ENCODE measurements around the gene C2orf68.
"Not testable (repeated sequence)": the region's sequence is repeated elsewhere in the genome, so short reads cannot be mapped to it uniquely, and the experiment has no call there.

C2orf68 gene

DNA sequence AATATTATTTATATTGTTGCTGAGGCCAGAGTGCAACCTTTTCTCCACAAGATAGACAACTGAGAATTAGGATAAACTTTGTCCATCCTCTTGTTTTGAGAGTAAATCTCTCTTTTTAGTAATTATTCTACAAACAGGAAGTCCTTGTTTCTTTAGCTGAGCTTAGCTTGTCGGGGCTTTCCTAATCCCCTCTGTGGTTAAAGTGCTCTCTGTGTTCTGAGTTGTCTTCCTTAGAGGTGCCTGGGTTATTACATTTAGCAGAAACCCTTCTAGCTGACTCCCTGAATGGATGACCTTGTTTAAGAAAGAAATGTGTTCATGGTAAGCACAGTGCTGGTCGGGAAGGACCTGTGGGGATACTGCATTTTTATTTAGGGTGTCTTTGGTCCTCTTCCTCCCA is 16.8 kb upstream of the C2orf68 start:
- no peak for DNase-seq

DNA sequence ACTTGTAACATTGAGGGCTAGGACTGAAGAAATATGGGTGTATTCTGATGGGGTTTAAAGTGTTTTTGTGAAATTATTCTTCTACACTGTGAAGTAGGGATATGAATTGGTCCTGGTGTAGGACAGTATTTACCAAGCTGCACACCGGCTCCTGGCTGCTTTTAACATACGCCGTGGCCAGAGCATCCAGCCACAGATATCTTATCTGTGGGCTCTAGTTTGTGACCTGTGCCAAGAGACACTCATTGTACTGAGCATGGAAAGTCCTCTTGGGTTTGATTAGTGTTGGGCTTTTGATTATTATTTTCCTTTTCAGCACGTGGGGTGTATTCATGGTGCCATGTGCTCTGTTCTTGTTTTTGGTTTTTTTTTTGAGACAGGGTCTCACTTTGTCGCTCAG is 12.1 kb upstream of the C2orf68 start:
- no peak for DNase-seq

DNA sequence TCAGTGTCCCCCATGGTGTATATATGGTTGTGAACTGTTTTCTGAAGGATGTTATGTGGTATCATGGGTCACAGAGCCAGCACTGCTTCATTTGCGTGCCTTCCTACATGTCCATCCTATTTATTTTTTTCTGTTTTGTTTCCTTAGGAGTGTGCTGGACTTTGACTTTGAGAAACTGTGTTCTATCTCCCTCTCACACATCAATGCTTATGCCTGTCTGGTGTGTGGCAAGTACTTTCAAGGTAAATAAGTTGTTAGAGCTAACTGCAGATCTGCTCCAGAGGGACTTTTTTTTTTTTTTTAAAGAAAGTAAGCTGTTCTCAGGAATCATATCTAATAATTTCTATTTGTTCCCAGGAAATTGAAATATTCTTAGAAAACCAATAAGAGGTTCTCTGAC is 9.5 kb upstream of the C2orf68 start:
- no peak for DNase-seq

DNA sequence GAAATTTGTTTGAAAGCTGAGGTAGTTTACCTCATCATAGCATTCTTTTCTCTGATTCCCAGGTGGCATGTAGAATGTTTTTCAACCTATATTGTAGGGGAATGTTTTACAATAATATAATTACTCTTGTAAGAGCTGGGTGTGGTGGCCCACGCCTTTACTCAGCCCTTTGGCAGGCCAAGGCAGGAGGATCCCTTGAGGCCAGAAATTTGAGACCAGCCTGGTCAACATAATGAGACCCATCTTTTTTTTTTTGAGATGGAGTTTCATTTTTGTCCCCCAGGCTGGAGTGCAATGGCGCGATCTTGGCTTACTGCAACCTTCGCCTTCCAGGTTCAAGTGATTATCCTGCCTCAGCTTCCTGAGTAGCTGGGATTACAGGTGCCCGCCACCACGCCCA is 7.8 kb upstream of the C2orf68 start:
- DNase-seq: no peak

DNA sequence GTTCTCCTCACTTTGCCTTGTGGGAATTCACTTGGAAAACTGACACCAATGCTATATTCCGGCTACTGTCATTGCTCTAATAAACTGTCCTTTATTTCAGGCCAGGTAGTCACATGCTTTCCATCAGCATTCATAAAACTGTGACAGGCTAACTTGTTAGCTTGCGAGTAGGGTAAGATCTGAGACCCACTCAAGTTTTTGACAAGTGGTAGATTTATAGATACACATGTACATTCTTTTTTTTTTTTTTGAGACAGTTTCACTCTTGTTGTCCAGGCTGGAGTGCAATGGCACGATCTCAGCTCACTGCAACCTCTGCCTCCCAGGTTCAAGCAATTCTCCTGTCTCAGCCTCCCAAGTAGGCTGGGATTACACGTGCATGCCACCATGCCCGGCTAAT is 5.9 kb upstream of the C2orf68 start:
- DNase-seq: not testable (repeated sequence)

DNA sequence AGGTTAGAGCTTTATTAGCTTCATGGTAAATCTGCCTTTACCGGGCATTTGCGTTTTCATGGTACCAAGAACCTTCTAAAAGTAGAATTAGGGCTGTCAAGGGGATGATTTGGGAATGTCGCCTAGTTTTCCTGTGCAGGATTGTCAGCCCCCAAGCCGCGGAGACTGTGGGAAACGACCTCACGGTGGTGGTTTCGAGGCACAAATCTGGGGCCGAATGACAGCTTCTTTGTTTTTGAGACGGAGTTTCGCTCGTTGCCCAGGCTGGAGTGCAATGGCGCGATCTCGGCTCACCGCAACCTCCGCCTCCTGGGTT is 3.5 kb upstream of the C2orf68 start:
- DNase-seq: no peak

DNA sequence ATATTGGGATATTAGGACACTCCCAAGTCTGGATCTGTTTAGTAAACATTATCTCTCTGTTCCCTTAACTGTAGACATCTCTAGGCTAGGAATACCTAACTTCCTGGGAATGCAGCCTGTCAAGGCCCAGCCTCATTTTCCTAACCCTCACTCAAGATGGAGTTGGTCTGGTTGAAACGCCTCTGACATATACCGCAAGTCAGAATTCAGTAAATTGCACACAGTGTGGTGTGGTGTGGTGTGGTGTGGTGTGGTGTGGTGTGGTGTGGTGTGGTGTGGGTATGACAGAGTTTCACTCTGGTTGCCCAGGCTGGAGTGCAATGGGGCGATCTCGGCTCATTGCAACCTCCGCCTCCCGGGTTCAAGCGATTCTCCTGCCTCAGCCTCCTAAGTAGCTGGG is 2.9 kb upstream of the C2orf68 start:
- DNase-seq: not testable (repeated sequence)

DNA sequence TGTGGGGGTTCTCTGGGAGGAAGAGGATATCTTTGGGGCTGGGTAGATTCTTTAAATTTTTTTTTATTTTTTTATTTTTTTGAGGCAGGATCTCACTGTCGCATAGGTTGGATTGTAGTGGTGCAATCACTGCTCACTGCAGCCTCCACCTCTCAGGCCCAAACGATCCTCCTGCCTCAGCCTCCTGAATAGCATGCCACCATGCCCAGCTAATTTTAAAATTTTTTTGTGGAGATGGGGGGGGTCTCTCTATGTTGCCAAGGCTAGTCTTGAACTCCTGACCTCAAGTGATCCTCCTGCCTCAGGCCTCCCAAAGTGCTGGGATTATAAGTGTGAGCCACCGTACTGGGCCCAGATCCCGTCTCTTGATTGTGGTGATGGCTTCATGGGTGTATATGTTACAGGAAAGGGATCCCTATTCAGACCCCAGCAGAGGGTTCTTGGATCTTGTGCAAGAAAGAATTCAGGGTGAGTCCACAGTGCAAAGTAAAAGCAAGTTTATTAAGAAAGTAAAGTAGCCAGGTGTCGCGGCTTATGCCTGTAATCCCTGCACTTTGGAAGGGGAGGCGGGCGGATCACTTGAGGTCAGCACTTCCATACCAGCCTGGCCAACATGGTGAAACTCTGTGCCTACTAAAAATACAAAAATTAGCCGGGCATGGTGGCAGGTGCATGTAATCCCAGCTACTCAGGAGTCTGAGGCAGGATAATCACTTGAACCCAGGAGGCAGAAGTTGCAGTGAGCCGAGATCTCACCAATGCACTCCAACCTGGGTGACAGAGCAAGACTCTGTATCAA is 2.0 kb upstream of the C2orf68 start:
- DNase-seq: no peak

DNA sequence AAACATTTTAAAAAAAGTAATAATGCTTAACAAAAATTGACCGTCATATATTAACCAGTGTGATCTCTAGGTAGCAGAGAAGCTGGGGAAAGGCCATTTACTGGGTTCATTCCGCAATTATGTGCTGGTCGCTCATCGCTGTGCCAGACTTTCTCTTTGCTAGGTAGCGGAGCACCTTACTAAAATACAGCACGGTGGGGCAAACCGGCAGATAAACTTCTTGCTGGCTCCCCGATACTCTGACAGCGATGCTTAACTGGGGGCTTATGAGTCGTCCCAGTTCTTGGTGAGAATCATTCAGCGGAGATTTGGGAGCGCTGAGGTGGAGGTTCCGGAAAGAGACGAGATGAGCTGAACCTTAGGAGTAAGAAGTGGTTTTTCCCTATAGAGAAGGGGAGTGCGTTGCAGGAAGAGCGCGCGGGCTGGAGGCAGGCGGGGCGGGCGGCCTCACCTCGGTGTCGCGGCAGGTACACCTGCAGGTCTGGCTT is 605 bp downstream of the C2orf68 start:
- DNase-seq: no peak

DNA sequence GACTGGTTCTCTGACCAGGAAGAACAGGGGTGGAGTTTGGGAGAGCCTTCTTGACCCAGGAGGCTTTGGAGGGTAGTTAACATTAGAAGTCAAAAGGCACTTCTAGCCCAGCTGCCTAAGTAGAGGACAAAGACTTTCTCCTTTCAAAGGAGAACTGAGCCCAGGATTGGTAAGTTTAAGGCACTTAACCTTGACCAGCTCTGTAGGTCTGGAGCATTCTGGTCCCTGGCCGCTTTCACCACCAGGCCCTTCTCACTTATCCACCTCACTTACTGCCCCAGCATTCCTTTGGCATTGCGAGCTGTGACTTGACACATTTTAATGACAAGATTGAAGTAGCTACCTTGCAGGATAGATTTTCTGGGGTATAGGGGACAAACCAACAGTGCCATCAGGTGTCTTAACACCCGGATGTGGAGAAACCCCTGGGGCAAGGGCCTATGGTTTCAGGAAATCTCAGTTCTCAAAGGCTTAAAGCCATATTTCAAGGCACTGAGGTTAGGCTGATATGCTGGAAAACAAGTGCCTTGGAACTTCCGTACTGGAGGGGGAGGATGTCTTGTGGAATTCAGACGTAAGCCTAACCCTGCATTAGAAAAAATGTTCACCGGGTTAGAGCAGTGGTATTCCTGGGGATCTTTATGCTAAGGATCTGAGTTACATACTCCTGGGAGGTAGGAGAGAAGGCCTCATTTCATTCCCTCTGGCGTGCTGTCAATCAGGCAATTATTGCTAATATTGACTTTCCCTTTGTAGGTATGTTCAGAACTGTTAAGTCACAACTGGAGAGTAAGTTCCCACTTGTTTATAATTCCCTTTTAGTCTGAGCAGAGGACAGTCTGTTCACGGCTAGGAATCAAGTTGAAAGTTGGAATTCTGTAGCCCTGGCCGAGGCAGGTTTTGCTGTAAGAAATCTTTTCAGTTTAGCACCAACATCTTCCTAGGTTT is 4.3 kb downstream of the C2orf68 start:
- DNase-seq: no peak

DNA sequence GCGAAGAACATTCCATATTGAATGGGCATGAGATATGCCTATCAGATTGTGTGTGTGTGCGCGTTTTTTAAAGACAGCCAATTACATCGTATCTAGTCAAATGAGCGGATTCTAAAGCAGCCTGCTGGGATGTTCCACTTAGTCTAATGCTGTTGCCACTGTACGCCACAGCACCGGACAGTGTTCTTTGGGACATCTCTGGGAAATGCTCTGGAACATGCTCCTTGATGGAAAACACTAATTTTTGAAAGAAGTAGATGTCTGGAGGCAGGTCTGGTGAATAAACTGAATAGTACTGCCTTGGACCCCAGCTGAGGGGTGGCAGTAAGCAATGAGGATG is 5.8 kb downstream of the C2orf68 start:
- no peak for DNase-seq

DNA sequence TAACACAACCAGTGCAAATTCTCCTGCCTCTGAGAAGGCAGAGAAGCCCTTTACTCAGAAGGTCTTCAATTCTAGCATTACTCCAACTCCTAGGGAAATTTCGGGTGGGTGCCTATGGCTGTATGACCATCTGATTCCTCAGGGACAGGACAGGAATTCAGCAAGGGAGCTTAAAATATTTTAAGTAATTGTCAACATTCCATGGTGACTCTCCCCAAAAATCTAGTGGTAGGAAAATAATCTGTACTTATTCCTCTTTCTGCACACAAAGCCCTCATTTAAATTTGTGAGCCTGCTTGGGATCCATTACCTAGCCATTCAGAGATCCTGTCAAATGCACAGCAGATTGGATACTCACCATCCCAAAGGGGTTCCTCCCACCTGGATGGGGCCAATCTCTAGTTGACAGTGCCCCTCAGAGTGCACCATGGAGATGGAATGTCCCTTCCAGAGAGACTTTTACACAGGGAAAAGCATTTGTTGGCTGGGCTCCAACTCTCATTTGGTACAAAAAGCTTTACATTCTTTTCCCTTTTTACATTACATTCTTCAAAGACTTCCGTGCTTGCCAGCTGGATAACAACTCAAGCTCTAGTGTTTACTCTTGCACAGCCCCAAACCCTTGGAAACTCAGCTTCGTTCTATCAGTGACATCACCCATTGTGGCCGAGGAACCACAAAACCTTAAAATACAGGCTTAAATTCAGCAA is 6.3 kb downstream of the C2orf68 start:
- DNase-seq: peak; percentile 77

DNA sequence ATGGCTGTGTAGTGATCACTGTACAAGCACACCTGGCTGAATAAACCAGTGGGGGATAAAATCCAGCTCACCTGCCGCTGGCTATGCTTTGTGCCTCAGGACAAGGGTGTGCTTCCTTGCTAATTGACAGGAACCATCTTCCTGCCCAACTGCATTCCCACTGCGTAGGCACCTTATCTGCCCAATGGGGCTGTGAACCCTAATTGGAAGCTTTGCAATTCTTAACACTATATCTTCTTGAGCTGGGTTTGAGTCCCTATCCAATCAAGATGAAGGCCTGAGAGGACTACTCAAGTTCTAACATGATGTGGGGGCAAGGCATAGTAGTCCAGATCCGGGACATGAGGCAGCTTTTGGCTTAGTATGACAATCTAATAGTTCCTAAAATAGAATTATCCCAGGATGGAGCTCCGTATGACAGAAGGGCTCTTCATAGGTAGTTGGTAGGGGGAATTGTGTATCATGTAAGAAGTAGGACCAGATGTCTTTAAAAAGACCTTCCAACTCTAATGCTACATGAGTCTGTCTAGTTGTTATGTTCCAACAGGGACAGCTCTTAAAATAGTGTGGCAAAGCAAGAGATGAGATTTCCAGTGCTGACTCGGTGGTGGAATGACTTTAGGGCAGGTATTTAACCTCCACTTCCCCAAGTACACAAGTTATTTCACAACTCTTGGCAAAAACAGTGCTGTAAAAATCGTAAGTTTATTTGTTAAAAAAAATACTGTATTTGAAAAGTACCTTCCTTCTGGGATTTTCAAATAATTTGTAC is 7.1 kb downstream of the C2orf68 start:
- no peak for DNase-seq

DNA sequence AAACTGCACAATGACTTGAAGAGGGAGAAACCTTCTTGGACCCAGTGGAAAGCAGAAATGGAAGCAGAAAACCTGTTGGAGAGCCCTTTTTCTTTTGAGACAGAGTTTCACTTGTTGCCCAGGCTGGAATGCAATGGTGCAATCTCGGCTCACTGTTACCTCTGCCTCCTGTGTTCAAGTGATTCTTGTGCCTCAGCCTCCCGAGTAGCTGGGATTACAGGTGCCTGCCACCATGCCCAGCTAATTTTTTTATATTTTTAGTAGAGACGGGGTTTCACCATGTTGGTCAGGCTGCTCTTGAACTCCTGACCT is 7.8 kb downstream of the C2orf68 start:
- DNase-seq: not testable (repeated sequence)

DNA sequence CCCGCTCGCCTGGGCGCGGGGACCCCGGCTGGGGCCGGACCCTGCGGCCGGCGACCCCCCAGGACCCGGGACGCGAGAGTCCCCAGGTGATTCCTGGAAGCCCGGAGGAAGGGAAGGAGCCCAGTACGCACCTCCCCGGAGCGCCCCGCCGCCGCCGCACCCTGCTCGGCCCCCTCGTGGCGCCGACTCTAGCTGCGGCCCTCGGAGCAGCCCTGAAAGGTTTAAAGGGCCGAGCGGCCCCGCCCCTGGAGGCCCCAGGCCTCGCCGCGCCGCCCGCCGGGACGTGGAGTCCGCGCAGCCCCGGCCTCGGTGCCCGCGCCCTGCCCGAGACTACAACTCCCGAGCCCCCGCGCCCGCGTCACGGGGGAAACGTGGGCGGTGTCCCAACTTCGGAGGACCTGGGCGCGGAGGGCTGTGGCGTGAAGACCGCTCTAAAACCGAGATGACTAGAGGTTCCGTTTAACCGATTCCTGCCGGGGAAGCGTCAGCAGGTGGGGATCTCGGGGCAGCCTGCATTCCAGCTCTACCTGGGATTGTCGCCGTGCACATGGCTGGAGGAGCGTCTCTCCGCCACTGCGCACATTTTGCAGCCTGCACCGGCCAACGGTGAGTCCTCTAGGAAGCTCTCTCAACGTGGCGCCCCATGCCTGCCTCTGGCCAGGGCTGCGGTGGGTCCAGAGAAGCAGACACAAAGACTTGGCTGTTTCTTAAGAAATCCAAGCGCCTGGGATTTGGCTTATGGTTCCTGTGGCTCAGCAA is 9.2 kb downstream of the C2orf68 start, which contains the start of gene TMEM150A:
TMEM150A (minus strand) TSS at position 223 of the 759 bp plus-strand sequence. CDS start 750 bp downstream, outside the sequence.
- peak; percentile 95 for DNase-seq

DNA sequence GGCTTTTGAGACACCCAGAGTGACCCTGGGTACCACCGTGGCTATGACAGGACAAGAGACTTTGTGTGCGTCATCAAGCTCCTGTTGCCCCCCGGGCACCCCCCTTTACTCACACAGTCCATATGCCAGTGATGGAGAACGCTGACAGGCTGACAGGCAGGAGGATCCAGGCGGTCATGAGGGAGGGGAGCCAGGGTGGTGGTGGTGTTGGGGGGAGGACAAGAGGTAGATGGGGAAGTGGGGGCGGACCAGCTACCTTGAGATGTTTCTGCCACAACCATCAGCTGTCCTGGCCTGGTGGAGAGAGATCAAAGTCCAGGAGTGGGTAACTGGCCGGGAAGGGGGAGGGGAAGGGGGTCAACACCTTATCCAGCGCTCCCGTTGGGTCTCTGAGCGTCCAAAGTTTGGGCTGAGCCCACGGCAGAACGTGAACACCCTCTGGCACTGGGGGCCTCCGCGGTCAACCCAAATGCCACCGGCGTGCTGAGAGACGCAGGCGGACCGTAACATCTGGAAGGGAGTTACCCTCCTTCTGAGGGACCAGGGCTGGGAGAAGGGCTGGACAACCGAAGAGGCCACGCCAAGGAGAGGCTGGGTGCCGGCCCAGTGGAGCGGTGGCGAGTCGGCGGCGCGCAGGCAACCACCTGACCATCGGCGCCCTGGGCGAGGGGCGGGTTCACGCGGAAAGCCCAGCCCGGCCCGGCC is 9.9 kb downstream of the C2orf68 start:
- peak; percentile 28 for DNase-seq

DNA sequence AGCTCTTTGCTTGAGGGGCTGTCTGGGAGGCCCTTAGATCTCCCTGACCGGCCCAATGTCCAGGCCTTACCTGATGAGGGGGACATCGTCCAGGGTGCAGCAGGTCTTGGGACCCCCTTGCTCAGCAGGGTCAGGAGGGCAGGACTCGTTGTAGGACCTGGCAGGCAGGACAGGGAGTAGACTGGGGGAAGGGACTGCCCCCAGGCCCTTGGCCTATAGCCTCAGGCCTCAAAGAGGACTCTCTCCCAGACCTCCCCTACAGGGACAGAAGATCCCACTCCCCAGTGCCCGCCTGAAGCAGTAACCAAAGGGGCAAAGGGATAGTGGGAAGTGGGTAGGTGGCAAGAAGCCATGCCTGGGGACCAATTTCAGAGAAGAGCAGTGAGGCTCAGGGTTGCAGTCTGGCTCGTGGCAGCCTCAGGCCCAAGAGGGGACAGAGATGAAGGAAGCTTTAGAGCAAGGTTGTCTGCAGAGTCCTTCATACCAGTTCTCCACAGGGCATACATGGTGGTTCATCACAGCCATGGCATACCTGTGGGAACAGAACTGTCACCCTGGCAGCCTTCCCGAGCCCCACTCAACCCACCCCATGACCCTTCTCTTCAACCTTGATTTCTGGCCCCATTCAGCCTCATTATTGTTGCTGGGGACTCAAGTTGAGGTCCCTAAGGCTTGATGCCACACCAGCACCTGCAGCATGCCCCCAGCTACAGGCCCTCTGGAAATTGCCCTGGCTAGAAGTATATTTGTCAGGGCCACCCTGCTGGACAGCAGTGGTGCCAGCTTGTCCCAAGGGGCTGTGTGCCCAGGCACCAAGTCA is 10.7 kb downstream of the C2orf68 start:
- DNase-seq: no peak

DNA sequence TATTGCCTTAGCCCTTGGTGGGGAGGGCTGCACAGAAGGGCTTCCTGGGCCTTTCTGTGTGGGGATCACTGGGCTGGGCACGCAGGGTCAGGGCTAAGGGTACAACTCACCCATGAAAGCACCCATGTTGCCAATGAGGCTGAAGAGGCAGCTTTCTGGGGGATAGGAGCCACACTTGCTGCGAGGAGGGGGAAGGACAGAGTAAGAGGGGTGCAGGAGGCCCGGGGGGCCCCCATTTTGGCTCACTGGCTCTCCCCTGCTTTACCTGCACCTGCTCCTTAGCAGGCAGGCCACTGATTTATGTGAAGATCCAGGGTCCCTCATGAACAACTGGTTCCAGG is 11.7 kb downstream of the C2orf68 start:
- DNase-seq: no peak

DNA sequence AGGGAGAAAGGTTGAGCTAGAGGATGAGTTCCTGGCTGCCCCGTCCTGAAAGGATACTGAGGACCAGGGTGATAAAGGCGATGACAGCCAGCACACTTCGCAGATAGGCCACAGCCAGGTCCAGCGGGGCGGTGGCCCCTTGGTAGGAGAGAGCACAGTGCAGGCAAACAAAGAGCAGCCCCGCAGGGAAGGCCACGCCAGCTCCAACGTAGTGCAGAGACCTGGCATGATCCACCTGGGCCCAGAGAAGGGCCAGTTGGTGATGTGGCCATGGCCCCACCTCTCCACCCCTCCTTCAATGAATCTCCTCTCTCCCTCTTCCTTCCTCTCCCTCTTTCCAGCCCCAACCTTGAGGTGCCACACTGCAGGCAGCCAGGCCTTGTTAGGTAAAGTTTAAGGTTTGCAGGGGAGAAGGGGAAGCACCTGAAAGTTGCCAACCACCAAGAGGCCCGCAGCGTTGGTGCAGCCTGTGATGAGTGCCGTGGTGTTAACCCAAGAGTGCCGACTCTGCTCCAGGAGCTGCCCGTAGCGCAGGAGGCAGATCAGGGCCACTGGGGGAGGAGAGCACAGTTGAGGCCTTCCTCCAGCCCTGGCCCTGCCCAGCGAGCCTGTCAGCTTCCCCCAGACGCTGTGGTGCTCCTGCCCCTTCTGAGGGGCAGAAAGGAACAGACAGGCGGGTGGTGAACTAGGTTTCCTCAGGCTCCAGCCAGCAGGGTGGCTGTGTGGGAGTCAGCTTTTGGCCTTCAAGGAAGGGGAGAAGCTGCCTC is 12.2 kb downstream of the C2orf68 start:
- DNase-seq: no peak
